Mesenchymal stem cell (in vitro differentiated cells and primary cell): ENCODE measurements around the gene FRMPD4.

ENCODE experiments used
- DNase-seq: peaks from one replicate; pipeline ENCODE4 v3.0.0-alpha.2; 2013
- H2AFZ ChIP-seq: one replicate; pipeline ENCODE4 v1.6.1; 2013; ENCODE audit warnings: low read depth, mild to moderate bottlenecking, control low read depth, inconsistent platforms, low read length, moderate library complexity
- H2AK5ac ChIP-seq: 2 replicates; pipeline ENCODE4 v1.6.1; 2013; ENCODE audit warnings: low read length, moderate library complexity, mild to moderate bottlenecking, inconsistent platforms; ENCODE audit not compliant: severe bottlenecking
- H2BK120ac ChIP-seq: one replicate; pipeline ENCODE4 v1.6.1; 2013; ENCODE audit warnings: low read depth, mild to moderate bottlenecking, inconsistent platforms, low read length, moderate library complexity
- H2BK12ac ChIP-seq, 2 experiments: one replicate each; pipeline ENCODE4 v1.6.1; 2013; ENCODE audit warnings: inconsistent platforms in 2 of 2, low read length in 2 of 2, mild to moderate bottlenecking in 2 of 2, moderate library complexity in 2 of 2, control low read depth in 1 of 2
- H2BK15ac ChIP-seq: one replicate; pipeline ENCODE4 v1.6.1; 2013; ENCODE audit warnings: mild to moderate bottlenecking, low read depth, inconsistent platforms; ENCODE audit not compliant: poor library complexity, severe bottlenecking
- H2BK5ac ChIP-seq: 2 replicates; pipeline ENCODE4 v1.6.1; 2013; ENCODE audit warnings: low read depth, mild to moderate bottlenecking, low read length, control low read depth, inconsistent platforms; ENCODE audit not compliant: poor library complexity, severe bottlenecking
- H3K14ac ChIP-seq, 2 experiments: one replicate each; pipeline ENCODE4 v1.6.1; 2013; ENCODE audit warnings: inconsistent platforms in 2 of 2, low read length in 2 of 2, control low read depth in 1 of 2, mild to moderate bottlenecking in 1 of 2, moderate library complexity in 1 of 2
- H3K18ac ChIP-seq, 2 experiments: one replicate each; pipeline ENCODE4 v1.6.1; 2013; ENCODE audit warnings: inconsistent platforms in 2 of 2, low read length in 2 of 2, control low read depth in 1 of 2, low read depth in 1 of 2, mild to moderate bottlenecking in 1 of 2
- H3K23ac ChIP-seq, 2 experiments: one replicate each; pipeline ENCODE4 v1.6.1; 2013; ENCODE audit warnings: inconsistent platforms in 2 of 2, low read length in 2 of 2, mild to moderate bottlenecking in 2 of 2, moderate library complexity in 2 of 2, control low read depth in 1 of 2
- H3K27ac ChIP-seq: 2 replicates; pipeline ENCODE4 v1.5.1; 2013; ENCODE audit warnings: mild to moderate bottlenecking, moderate library complexity, low read length, control low read depth, inconsistent platforms; ENCODE audit not compliant: poor library complexity, severe bottlenecking
- H3K27me3 ChIP-seq, 2 experiments: 2 replicates each; pipeline versions ENCODE4 v1.6.1 to v1.7.0; 2013; ENCODE audit warnings: low read length in 2 of 2, mild to moderate bottlenecking in 2 of 2, moderate library complexity in 2 of 2, control low read depth in 1 of 2, inconsistent platforms in 1 of 2; ENCODE audit not compliant: control insufficient read depth in 1 of 2, insufficient read depth in 1 of 2
- H3K36me3 ChIP-seq, 2 experiments: 2 replicates each; pipeline versions ENCODE4 v1.6.1 to v1.7.0; 2013; ENCODE audit warnings: low read length in 2 of 2, control low read depth in 1 of 2, inconsistent platforms in 1 of 2, low read depth in 1 of 2, mild to moderate bottlenecking in 1 of 2; ENCODE audit not compliant: insufficient read depth in 2 of 2, control insufficient read depth in 1 of 2
- H3K4ac ChIP-seq, 2 experiments: one replicate each; pipeline ENCODE4 v1.6.1; 2013; ENCODE audit warnings: inconsistent platforms in 2 of 2, low read length in 2 of 2, mild to moderate bottlenecking in 2 of 2, moderate library complexity in 2 of 2, control low read depth in 1 of 2, low read depth in 1 of 2
- H3K4me1 ChIP-seq: 2 replicates; pipeline ENCODE4 v1.6.1; 2013; ENCODE audit warnings: low read depth, low read length, control low read depth; ENCODE audit not compliant: control insufficient read depth, insufficient read depth
- H3K4me2 ChIP-seq: 2 replicates; pipeline ENCODE4 v1.6.1; 2013; ENCODE audit warnings: low read length, mild to moderate bottlenecking, inconsistent platforms; ENCODE audit not compliant: poor library complexity, severe bottlenecking
- H3K4me3 ChIP-seq, 2 experiments: 2 replicates each; pipeline versions ENCODE4 v1.5.1 to v1.7.0; 2013; ENCODE audit warnings: low read length in 2 of 2, mild to moderate bottlenecking in 2 of 2, control low read depth in 1 of 2, low read depth in 1 of 2; ENCODE audit not compliant: insufficient read depth in 1 of 2
- H3K79me1 ChIP-seq: replicated peaks from 2 replicates; pipeline ENCODE4 v1.6.1; 2013; ENCODE audit warnings: mild to moderate bottlenecking, control low read depth, low read length, inconsistent platforms; ENCODE audit not compliant: poor library complexity, severe bottlenecking
- H3K9ac ChIP-seq: 2 replicates; pipeline ENCODE4 v1.7.0; 2013; ENCODE audit warnings: mild to moderate bottlenecking, low read length, moderate library complexity
- H3K9me3 ChIP-seq: 2 replicates; pipeline ENCODE4 v1.7.0; 2013; ENCODE audit warnings: mild to moderate bottlenecking, low read length; ENCODE audit not compliant: control insufficient read depth
- H4K8ac ChIP-seq: one replicate; pipeline ENCODE4 v1.6.1; 2013; ENCODE audit warnings: inconsistent platforms, mild to moderate bottlenecking, low read length, moderate library complexity
- H4K91ac ChIP-seq: one replicate; pipeline ENCODE4 v1.6.1; 2013; ENCODE audit warnings: mild to moderate bottlenecking, low read length, inconsistent platforms
- WGBS: methylation state at CpG from one replicate; pipeline ENCODE4 v1.1.7; 2013; ENCODE audit warnings: mixed read lengths; 5-methylcytosine and 5-hydroxymethylcytosine counted together

FRMPD4 gene

GRCh38 chrX:12581546-12581945 is 443.3 kb downstream of the FRMPD4 start:
- H4K8ac ChIP-seq: no peak overlapping the region
- DNase-seq: no peak
- no peak overlapping the region for H2BK120ac ChIP-seq
- H3K4ac ChIP-seq: no peak overlapping the region
- no peak overlapping the region for H2AK5ac ChIP-seq
- no peaks in the 10 kb centered on the region for H3K9me3 ChIP-seq
- no peak overlapping the region for H3K14ac ChIP-seq
- no peak overlapping the region for H3K4me3 ChIP-seq
- no peaks in the 10 kb centered on the region for H3K4me1 ChIP-seq
- H3K18ac ChIP-seq: no peak overlapping the region
- H3K27me3 ChIP-seq: no peaks in the 10 kb centered on the region
- no peaks in the 10 kb centered on the region for H3K79me1 ChIP-seq
- no peak overlapping the region for H2AFZ ChIP-seq
- no peak overlapping the region for H3K9ac ChIP-seq
- no peak overlapping the region for H3K23ac ChIP-seq
- H2BK15ac ChIP-seq: no peak overlapping the region
- WGBS: 61% methylated on average over 4 of the region's 4 CpGs
- H2BK12ac ChIP-seq: no peak overlapping the region
- H2BK5ac ChIP-seq: no peak overlapping the region
- no peak overlapping the region for H3K27ac ChIP-seq
- H4K91ac ChIP-seq: no peak overlapping the region
- no peaks in the 10 kb centered on the region for H3K36me3 ChIP-seq
- no peak overlapping the region for H3K4me2 ChIP-seq

GRCh38 chrX:12582649-12583048 is 444.4 kb downstream of the FRMPD4 start:
- no peak overlapping the region for H3K18ac ChIP-seq
- no peak overlapping the region for H3K4ac ChIP-seq
- no peak overlapping the region for H3K4me3 ChIP-seq
- WGBS: 79% methylated on average over 4 of the region's 4 CpGs
- DNase-seq: no peak
- H2BK5ac ChIP-seq: no peak overlapping the region
- H2AK5ac ChIP-seq: no peak overlapping the region
- no peak overlapping the region for H3K23ac ChIP-seq
- H4K8ac ChIP-seq: no peak overlapping the region
- no peaks in the 10 kb centered on the region for H3K79me1 ChIP-seq
- no peaks in the 10 kb centered on the region for H3K27me3 ChIP-seq
- no peak overlapping the region for H2BK120ac ChIP-seq
- H3K36me3 ChIP-seq: no peaks in the 10 kb centered on the region
- H3K4me2 ChIP-seq: no peak overlapping the region
- no peak overlapping the region for H2BK15ac ChIP-seq
- no peak overlapping the region for H4K91ac ChIP-seq
- no peaks in the 10 kb centered on the region for H3K4me1 ChIP-seq
- no peaks in the 10 kb centered on the region for H3K9me3 ChIP-seq
- H2AFZ ChIP-seq: no peak overlapping the region
- H3K9ac ChIP-seq: no peak overlapping the region
- H2BK12ac ChIP-seq: no peak overlapping the region
- no peak overlapping the region for H3K14ac ChIP-seq
- H3K27ac ChIP-seq: no peak overlapping the region

- Histone ChIP-seq H3K23ac (no peak overlapping the region), H4K8ac (no peak overlapping the region), H3K14ac (no peak overlapping the region), H2BK5ac (no peak overlapping the region), H2AFZ (no peak overlapping the region), H2AK5ac (no peak overlapping the region), H3K4me3 (no peak overlapping the region), H2BK12ac (no peak overlapping the region), H3K9me3 (no peaks in the 10 kb centered on the region), H4K91ac (no peak overlapping the region), H2BK120ac (no peak overlapping the region), H3K36me3 (no peaks in the 10 kb centered on the region), H2BK15ac (no peak overlapping the region), H3K4me2 (no peak overlapping the region), H3K79me1 (no peaks in the 10 kb centered on the region), H3K27me3 (no peaks in the 10 kb centered on the region), H3K9ac (no peak overlapping the region), H3K27ac (no peak overlapping the region), H3K4me1 (no peaks in the 10 kb centered on the region), H3K18ac (no peak overlapping the region), H3K4ac (no peak overlapping the region)
- DNase-seq: no peak
- WGBS: 94% methylated on average over 22 of the region's 25 CpGs
Measured at GRCh38 chrX:12583543-12583942, 445.3 kb downstream of the FRMPD4 start.

GRCh38 chrX:12595720-12596119 is 457.4 kb downstream of the FRMPD4 start:
- H3K4me1 ChIP-seq: no peaks in the 10 kb centered on the region
- H4K8ac ChIP-seq: no peak overlapping the region
- H3K79me1 ChIP-seq: no peaks in the 10 kb centered on the region
- no peak overlapping the region for H3K23ac ChIP-seq
- no peak overlapping the region for H3K27ac ChIP-seq
- H2BK120ac ChIP-seq: no peak overlapping the region
- H2BK5ac ChIP-seq: no peak overlapping the region
- H3K4me2 ChIP-seq: no peak overlapping the region
- no peak for DNase-seq
- no peak overlapping the region for H3K4me3 ChIP-seq
- H2AK5ac ChIP-seq: no peak overlapping the region
- H3K4ac ChIP-seq: no peak overlapping the region
- H4K91ac ChIP-seq: no peak overlapping the region
- H2AFZ ChIP-seq: no peak overlapping the region
- H3K27me3 ChIP-seq: no peaks in the 10 kb centered on the region
- H3K36me3 ChIP-seq: no peaks in the 10 kb centered on the region
- no peak overlapping the region for H3K18ac ChIP-seq
- H3K14ac ChIP-seq: no peak overlapping the region
- no CpG with 5 or more reads among the region's 1 CpG for WGBS
- H3K9me3 ChIP-seq: no peaks in the 10 kb centered on the region
- no peak overlapping the region for H2BK12ac ChIP-seq
- H2BK15ac ChIP-seq: no peak overlapping the region
- no peak overlapping the region for H3K9ac ChIP-seq
